Measurements from ENCODE around the gene ERBB2. TPM values are rescaled to one million over a fixed set of nuclear protein-coding genes. Genes with fewer than 3 reads are reported as not detected.
A peak's percentile ranks its signal among the peaks of the same experiment; 100 is the strongest.

The ERBB2 gene
- total RNA-seq, 2 donors from 2014 or later = 73.5 to 85.5 TPM

GRCh38 chr17:39700148-39700987 lies 504 bp downstream of the ERBB2 start:
- Histone ChIP-seq H3K36me3 (no peaks in the 10 kb centered on the region), H3K9me3 (no peaks in the 10 kb centered on the region), H3K4me3 (peak overlapping the region; percentile 93 to 99), H3K4me1 (peaks cover 0 to 56% of the 10 kb centered on the region in 2 donors), H3K27ac (peak overlapping the region; percentile 90 to 92), H3K27me3 (no peaks in the 10 kb centered on the region)
- DNase-seq (ENCODE audit: low spot score) = no peak
- no peak for TF ChIP-seq CTCF (IDR thresholded peaks at IDR 0.05)

GRCh38 chr17:39701012-39701783 lies 1.3 kb downstream of the ERBB2 start:
- H3K27ac ChIP-seq = peak overlapping the region; percentile 90 to 92
- H3K36me3 ChIP-seq = no peaks in the 10 kb centered on the region
- DNase-seq (ENCODE audit: low spot score) = no peak
- no peak for TF ChIP-seq CTCF (IDR thresholded peaks at IDR 0.05)
- H3K27me3 ChIP-seq = no peaks in the 10 kb centered on the region
- no peaks in the 10 kb centered on the region for H3K9me3 ChIP-seq
- H3K4me3 ChIP-seq = peak overlapping the region; percentile 93 to 99
- peaks cover 0 to 64% of the 10 kb centered on the region in 2 donors for H3K4me1 ChIP-seq

DNA sequence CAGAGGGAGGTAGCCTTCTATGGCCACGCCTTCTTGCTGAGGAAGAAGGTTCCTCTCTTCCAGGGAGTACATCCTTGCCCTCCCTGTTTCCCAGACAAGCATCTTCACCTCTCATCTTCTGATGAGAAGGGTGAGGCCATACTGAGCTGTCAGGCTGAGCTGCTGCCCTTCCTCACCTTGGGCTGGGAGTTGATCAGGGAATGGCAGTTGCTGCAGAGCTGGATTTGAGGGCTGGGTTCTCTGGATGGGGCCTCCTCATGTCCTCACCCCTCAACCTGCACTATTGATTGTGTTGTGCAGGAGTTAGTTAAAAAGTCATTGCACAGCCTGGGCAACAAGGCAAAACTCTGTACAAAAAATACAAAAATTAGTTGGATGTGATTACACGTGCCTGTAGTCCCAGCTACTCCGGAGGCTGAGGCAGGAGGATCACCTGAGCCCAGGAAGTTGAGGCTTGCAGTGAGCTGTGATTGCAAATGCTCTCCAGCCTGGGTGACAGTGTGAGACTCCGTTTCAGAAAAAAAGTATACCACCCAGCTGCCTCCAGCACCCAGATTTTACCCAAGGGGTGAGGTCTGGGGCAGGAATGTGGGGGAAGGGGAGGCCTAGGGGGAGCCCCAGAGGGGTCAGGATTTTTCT lies 2.0 kb downstream of the ERBB2 start:
- no peaks in the 10 kb centered on the region for H3K9me3 ChIP-seq
- DNase-seq (ENCODE audit: low spot score) = no peak
- peak overlapping the region in 1 of 2 donors; percentile 93 for H3K4me3 ChIP-seq
- peak overlapping the region; percentile 90 to 92 for H3K27ac ChIP-seq
- H3K27me3 ChIP-seq = no peaks in the 10 kb centered on the region
- peaks cover under 1% of the 10 kb centered on the region for H3K36me3 ChIP-seq
- peaks cover 0 to 70% of the 10 kb centered on the region in 2 donors for H3K4me1 ChIP-seq
- TF ChIP-seq CTCF (IDR thresholded peaks at IDR 0.05) = no peak

DNA sequence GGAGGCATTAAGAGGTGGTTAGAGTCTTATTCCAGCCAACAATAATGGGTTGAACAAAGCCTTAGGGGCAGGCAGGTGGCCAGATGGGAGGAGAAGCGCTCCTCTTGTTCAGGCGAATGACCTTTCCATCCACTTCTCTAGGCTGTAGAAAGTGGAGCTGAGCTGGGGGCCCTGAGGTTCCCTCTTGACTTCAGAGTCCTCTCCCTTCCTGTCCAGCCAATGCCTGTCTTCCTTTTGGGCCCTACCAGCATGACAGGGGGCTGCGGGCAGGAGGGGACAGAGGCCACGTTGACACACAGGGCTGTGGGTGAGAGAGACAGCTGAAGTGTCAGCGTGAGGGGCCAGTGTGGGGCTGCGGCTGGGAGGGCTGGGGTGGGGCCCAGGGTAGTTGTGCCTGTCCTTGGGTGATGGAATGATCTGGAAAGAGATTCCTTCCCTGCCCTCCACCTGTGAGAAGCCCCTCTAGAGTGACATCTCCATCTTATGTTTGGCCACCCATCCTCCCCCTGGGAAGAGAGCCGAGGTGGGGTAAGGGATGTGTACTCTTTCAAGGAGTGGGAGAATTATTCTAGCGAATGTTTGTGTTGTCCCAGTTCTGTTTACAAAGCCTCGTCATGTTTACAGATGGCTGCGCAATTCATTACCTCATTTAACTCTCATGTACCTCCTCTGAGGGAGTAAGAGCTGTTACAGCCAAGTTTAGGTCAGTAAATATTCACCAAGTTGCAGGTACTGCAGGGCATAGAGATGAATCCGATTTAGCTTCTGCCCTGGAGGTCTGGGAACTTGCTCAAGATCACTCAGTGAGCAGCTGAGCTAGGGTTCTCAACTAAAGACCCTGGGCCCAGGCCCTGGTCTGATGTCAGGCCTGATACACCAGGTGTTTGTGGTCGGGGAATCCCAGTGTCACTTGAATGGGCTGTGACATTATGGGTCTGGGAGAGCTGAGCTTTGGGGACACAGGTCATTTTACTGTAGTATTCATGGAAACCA lies 3.3 kb downstream of the ERBB2 start:
- Histone ChIP-seq H3K4me3 (no peak overlapping the region), H3K4me1 (peaks cover 0 to 74% of the 10 kb centered on the region in 2 donors), H3K36me3 (peaks cover 11% of the 10 kb centered on the region), H3K9me3 (no peaks in the 10 kb centered on the region), H3K27ac (peak overlapping the region; percentile 90 to 92), H3K27me3 (no peaks in the 10 kb centered on the region)
- no peak for DNase-seq (ENCODE audit: low spot score)
- no peak for TF ChIP-seq CTCF (IDR thresholded peaks at IDR 0.05)

- H3K27me3 ChIP-seq = no peaks in the 10 kb centered on the region
- H3K9me3 ChIP-seq = no peaks in the 10 kb centered on the region
- no peak for TF ChIP-seq CTCF (IDR thresholded peaks at IDR 0.05)
- peaks cover 0 to 74% of the 10 kb centered on the region in 2 donors for H3K4me1 ChIP-seq
- no peak for DNase-seq (ENCODE audit: low spot score)
- H3K27ac ChIP-seq = peak overlapping the region; percentile 90 to 92
- no peak overlapping the region for H3K4me3 ChIP-seq
- H3K36me3 ChIP-seq = peaks cover 18% of the 10 kb centered on the region
Observed at GRCh38 chr17:39703913-39704312, 4.0 kb downstream of the ERBB2 start.

Data from right atrium auricular region (tissue), 2 donors.